DND-41 (cell line): ENCODE measurements around the gene RAVER2.
A peak's percentile ranks its signal among the peaks of the same experiment; 100 is the strongest.

Source experiments
- ATAC-seq: fragments of 200-7000 bp; cut with Tn5 transposase; 3 replicates; pipeline ENCODE4 v1.9.1; 2021; ENCODE audit warnings: low read depth; ENCODE audit not compliant: insufficient read depth
- DNase-seq: peaks from one replicate; pipeline ENCODE4 v3.0.0-alpha.2; 2020
- H2AFZ ChIP-seq: 2 replicates; pipeline ENCODE4 v1.6.0; 2012; ENCODE audit warnings: low read depth, low read length
- H3K27ac ChIP-seq: 2 replicates; pipeline ENCODE4 v1.5.1; 2012; ENCODE audit warnings: low read length, inconsistent platforms
- H3K27me3 ChIP-seq: fragments of 200-600 bp; sonication (generic); 2 replicates; pipeline ENCODE4 v1.6.0; 2012; ENCODE audit warnings: low read length, mild to moderate bottlenecking, inconsistent platforms; ENCODE audit not compliant: insufficient read depth, poor library complexity
- H3K36me3 ChIP-seq: 2 replicates; pipeline ENCODE4 v1.5.1; 2012; ENCODE audit warnings: low read length, inconsistent platforms; ENCODE audit not compliant: insufficient read depth
- H3K4me1 ChIP-seq: 2 replicates; pipeline ENCODE4 v1.5.1; 2012; ENCODE audit warnings: mild to moderate bottlenecking, low read length; ENCODE audit not compliant: insufficient read depth
- H3K4me2 ChIP-seq: 2 replicates; pipeline ENCODE4 v1.6.0; 2012; ENCODE audit warnings: mild to moderate bottlenecking, moderate library complexity, low read length, inconsistent platforms; ENCODE audit not compliant: insufficient read depth
- H3K4me3 ChIP-seq, 2 experiments: fragments of 200-600 bp in 1 of 2; shearing (Covaris generic) in 1 of 2; 2 replicates each; pipeline ENCODE4 v1.5.1; 2012 to 2016; ENCODE audit warnings: inconsistent platforms in 2 of 2, low read length in 2 of 2, mild to moderate bottlenecking in 2 of 2, low read depth in 1 of 2, moderate library complexity in 1 of 2
- H3K79me2 ChIP-seq: 2 replicates; pipeline ENCODE4 v1.6.0; 2012; ENCODE audit warnings: low read length, inconsistent platforms; ENCODE audit not compliant: insufficient read depth
- H3K9ac ChIP-seq: 2 replicates; pipeline ENCODE4 v1.6.0; 2012; ENCODE audit warnings: low read depth, mild to moderate bottlenecking, inconsistent platforms, low read length, moderate library complexity
- H3K9me3 ChIP-seq: 2 replicates; pipeline ENCODE4 v1.5.1; 2012; ENCODE audit warnings: low read length, moderate library complexity, mild to moderate bottlenecking, inconsistent platforms; ENCODE audit not compliant: insufficient read depth, severe bottlenecking
- H4K20me1 ChIP-seq: 2 replicates; pipeline ENCODE4 v1.6.0; 2012; ENCODE audit warnings: low read length; ENCODE audit not compliant: insufficient read depth
- CTCF ChIP-seq: IDR thresholded peaks from 2 replicates; pipeline ENCODE4 v1.5.1; 2012; ENCODE audit warnings: borderline replicate concordance, low read length, moderate library complexity, mild to moderate bottlenecking; ENCODE audit not compliant: poor library complexity, severe bottlenecking; ENCODE audit errors: extremely low read depth
- EZH2 ChIP-seq: IDR thresholded peaks from 3 replicates; pipeline ENCODE4 v1.6.1; 2012; ENCODE audit warnings: borderline replicate concordance, low read depth, mild to moderate bottlenecking, moderate library complexity, low read length, inconsistent platforms; ENCODE audit not compliant: severe bottlenecking

The RAVER2 gene

GRCh38 chr1:64851664-64852063 lies 106.8 kb downstream of the RAVER2 start:
- Histone ChIP-seq H3K4me2 (no peak overlapping the region), H2AFZ (no peak overlapping the region), H3K4me1 (no peaks in the 10 kb centered on the region), H3K27me3 (no peaks in the 10 kb centered on the region), H3K36me3 (peaks cover 97% of the 10 kb centered on the region), H3K4me3 (no peak overlapping the region), H3K27ac (no peak overlapping the region), H3K79me2 (no peaks in the 10 kb centered on the region), H3K9me3 (no peaks in the 10 kb centered on the region), H3K9ac (no peak overlapping the region), H4K20me1 (no peaks in the 10 kb centered on the region; the same call in 1 of the 2 replicates)
- DNase-seq (no peak), ATAC-seq (no peak)
- TF ChIP-seq CTCF (no peak), EZH2 (no peak)

- Histone ChIP-seq H3K4me1 (no peaks in the 10 kb centered on the region), H2AFZ (no peak overlapping the region), H3K27ac (no peak overlapping the region), H3K27me3 (no peaks in the 10 kb centered on the region), H3K4me2 (no peak overlapping the region), H3K4me3 (no peak overlapping the region), H3K36me3 (peaks cover 99% of the 10 kb centered on the region), H4K20me1 (no peaks in the 10 kb centered on the region; the same call in 1 of the 2 replicates), H3K9ac (no peak overlapping the region), H3K9me3 (no peaks in the 10 kb centered on the region), H3K79me2 (no peaks in the 10 kb centered on the region)
- no peak for TF ChIP-seq EZH2
- TF ChIP-seq CTCF = no peak
- ATAC-seq (no peak), DNase-seq (no peak)
Observed at GRCh38 chr1:64854674-64855073, 109.8 kb downstream of the RAVER2 start.

GRCh38 chr1:64855557-64855956 lies 110.7 kb downstream of the RAVER2 start:
- Histone ChIP-seq H3K27ac (no peak overlapping the region), H3K4me3 (no peak overlapping the region), H3K36me3 (peaks cover 97% of the 10 kb centered on the region), H3K79me2 (no peaks in the 10 kb centered on the region), H3K4me2 (no peak overlapping the region), H3K27me3 (no peaks in the 10 kb centered on the region), H4K20me1 (no peaks in the 10 kb centered on the region), H2AFZ (no peak overlapping the region), H3K9ac (no peak overlapping the region), H3K9me3 (no peaks in the 10 kb centered on the region), H3K4me1 (no peaks in the 10 kb centered on the region)
- ATAC-seq (no peak), DNase-seq (no peak)
- TF ChIP-seq CTCF (no peak), EZH2 (no peak)

GRCh38 chr1:64856553-64856952 lies 111.7 kb downstream of the RAVER2 start:
- Histone ChIP-seq H4K20me1 (no peaks in the 10 kb centered on the region), H3K9me3 (no peaks in the 10 kb centered on the region), H3K27me3 (no peaks in the 10 kb centered on the region), H3K4me1 (no peaks in the 10 kb centered on the region), H3K4me2 (no peak overlapping the region), H3K4me3 (no peak overlapping the region), H3K9ac (no peak overlapping the region), H2AFZ (no peak overlapping the region), H3K36me3 (peaks cover 97% of the 10 kb centered on the region), H3K27ac (no peak overlapping the region), H3K79me2 (no peaks in the 10 kb centered on the region)
- no peak for DNase-seq
- ATAC-seq = peak; percentile 35; the same call in 1 of the 3 replicates
- TF ChIP-seq EZH2 (no peak), CTCF (no peak)
